HG02981 (cell line): ENCODE results near the gene ATP5F1D.

ENCODE experiments used
- ATAC-seq: cut with Tn5 transposase; IDR thresholded peaks from one replicate; pipeline ENCODE4 v1.9.1; 2021; ENCODE audit warnings: mild to moderate bottlenecking, moderate library complexity; ENCODE audit not compliant: unreplicated experiment

Gene ATP5F1D

DNA sequence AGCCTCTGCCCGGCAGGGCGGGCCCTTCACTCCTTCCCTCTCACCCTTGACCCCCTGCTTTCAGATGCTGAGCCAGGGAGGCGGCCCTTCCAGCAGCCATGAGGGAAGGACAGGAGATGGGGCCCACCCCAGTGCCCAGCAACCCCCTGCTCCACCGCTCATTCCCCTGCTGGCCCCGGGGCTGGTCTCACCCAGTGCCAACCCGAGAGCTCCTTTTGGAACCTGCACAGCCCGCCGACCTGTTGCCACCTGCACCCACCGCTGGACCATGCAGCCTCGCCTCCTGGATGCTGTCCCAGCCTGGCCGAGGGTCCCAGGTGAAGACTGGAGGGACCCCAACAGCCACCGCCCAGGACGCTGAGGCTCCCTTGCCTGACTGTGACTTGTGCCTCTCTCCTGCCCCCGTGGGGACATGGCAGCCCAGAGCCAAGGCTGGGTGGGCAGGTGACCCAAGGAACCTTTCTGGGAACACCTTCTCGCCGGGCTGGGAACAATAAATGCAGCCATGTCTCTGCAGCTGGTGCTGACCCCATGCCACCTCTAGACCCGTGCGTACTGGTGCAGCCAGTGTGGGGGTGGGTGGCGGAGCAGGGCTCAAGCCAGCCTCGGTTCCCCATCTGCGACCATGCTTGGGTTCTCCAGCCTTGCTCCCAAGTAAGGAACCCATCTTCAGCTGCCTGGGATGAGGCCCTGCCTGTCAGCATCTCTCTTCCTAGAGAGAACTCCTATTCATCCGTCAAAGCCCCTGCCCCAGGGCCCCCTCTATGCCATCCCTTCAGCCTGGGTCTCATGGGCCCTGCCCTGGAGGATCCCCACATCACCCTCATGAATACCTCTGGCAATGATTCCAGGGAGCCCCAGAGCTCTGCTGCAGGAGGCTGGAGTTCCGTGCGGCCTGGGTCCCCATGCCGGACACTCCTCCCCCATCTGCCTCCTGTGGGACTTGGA, 37.4 kb downstream of the ATP5F1D start:
- ATAC-seq, result no peak

DNA sequence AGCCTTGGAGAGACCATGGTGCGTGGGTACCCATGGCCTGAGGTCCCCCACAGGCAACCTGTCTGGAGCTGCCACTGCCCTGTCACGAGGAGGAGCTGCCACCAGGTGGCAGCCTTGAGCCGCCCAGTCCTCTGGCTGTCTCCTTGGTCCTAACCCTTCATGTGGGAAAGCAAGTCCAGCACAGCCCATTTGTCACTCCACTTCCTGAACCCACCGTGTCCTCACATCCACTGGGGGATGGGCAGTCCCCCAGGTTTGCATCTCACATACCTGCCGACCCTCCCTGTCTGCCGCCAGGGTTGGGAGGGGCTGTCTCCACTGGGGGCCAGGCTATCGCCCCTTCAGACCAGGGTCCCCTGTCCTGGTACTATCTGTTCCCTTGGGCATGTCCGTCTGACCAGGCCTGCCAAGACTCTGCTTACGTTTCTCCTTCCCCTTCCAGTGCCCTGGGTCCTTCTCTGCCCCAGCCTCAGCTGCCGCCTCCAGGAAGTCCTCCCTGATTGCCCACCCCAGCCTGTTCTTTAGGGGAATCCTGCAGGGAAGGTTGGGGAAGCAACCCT, 38.3 kb downstream of the ATP5F1D start:
- ATAC-seq, result no peak

DNA sequence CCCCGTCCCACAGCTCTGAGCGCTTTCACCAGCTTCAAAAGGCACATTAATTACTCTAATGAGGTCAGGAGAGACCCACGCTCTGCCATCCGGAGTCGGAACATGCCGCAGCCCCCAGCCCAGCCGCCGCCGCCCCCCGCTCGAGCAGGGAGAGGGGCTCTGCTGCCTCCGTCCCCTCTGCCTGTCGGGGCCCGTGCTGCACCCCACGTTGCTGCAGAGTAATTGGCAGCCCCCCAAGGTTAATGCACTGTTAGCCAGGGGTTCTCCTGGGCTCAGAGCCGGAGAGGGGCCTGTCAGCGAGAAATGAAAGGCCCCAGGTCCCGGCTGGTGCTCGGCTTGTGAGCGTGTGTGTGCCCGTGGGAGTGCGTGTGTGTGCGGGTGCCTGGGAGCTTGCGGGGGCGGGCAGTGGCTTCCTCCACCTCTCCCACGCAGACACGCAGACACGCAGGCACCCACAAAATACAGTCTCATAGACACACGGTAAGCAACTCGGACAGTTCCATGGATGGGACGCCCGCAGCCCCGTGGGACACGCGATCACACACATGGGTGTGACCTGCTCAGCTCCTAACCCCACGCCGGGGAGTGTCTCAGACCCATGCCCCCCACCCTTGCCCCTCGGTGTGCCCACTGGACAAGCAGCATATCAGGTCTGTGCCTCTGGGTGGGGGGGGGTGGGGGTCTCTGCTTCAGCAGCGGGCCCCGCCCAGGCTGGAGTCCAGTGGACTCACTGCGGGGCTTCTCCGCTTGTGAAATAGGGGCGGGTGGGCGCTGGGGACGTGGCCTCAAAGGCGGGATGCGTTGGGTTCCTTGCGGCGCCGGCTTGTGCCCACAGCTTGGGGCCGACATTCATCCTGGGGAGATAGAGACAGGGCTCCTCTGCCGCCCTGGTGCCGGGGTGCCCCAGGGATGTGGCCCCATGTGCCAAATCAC, 39.4 kb downstream of the ATP5F1D start:
- ATAC-seq, result no peak

DNA sequence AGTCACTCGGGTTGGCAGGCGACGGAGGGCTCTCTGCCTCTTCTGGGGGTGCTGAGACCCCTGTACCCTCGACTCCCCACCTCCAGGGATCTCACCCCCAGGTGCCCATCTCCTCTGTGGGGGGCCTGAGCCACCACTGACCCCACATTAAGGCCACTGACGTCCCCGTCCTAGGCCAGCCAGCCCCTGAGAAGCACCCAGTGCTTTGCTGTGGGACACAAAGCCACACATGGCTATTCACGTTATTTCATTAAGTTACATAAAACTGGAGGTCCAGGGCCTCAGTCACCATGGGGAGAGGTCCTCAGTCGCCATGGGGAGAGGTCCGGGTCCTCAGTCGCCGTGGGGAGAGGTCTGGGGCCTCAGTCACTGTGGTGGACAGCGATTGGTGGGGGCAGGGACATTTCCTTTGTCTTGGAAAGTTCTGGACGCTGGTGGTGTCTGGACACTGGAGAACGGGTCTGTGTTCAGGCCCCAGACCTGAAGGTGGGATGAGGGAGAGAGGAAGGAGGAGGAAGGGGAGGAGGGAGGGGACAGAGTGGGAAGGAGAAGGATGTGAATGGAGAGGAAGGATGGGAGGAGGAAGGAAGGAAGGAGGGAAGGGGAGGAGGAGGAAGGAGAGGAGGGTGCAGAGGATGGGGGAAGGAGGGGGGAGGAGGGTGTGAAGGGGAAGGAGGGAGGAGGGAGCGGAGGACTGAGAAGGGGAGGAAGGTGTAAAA, 40.2 kb downstream of the ATP5F1D start:
- no peak for ATAC-seq

DNA sequence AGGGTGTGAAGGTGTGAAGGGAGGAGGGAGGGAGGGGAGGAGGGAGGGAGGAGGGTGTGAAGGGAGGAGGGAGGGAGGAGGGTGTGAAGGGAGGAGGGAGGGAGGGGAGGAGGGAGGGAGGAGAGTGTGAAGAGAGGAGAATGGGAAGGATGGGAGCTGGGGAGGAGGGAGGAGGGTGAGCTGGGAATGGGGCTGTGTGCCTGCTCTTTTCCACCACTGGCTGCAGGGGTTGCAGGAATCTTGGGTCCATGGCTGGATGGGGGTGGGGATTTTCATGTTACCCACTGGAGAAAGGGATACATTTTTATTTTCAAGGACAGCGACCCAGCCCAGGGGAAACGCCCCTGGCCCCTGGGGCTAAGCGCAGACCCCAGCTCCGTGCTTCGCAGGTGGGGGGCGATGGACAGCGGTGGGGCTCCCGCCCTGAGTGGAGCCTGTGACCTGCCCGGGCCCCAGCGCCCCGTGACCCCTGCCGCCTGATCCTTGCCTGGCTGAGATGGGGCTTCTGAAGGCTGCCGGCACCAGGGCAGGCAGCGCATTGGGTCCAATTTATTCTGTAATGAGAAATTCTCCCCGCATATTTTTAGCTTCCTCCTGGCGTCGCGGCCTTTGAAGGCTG, 41.1 kb downstream of the ATP5F1D start:
- no peak for ATAC-seq

DNA sequence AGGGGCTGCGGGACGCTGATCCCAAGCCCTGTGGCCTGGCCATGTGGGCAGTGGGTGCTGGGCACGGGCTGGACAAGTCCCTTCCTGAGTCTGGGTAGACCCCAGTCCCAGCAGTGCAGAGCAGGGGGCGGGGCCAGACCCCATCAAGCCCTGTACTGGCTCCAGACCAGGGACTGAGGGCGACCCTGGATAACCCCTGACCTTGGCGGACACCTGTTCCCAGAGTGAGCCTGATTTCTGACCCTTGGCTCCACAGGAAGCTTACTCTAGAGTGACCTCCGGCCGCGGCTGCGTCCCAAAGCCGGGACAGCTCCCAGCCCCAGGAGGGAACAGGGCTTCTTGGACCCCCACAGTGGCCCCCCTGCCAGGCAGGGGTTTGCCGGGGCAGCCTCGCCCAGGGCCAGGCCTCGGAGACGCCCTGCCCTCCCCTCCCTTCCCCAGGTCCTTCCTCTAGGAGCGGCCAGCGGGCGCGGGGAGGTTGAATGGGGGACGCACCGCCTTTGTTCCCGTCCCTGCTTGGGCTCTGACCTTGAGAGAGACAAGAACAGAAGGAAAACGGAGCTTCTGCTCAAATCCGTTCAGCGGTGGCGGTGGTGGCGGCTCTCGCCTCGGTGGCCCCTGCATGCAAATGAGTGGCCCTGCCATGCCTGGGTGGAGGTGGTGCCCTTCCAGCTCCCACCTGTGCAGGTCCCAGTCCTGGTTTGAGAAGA, 41.8 kb downstream of the ATP5F1D start:
- no peak for ATAC-seq

DNA sequence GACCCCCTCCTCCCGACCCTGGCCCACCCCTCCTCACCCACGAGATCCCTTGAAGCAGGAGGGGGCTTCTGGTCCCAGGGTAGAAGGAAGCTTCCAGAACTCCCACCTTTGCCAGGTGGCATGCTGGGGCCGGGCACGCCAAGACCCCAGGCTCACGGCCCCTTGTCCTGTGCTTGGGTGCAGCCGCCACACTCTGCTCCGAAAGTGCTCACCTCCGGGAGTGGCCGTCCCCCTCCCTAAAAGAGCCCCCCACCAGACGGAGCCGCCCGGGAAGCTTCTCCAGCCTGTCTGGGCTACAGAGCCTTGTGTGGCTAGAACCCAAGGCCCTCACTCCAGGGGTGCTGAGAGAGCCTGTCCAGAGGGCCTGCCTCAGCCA, 42.4 kb downstream of the ATP5F1D start:
- ATAC-seq, result no peak

DNA sequence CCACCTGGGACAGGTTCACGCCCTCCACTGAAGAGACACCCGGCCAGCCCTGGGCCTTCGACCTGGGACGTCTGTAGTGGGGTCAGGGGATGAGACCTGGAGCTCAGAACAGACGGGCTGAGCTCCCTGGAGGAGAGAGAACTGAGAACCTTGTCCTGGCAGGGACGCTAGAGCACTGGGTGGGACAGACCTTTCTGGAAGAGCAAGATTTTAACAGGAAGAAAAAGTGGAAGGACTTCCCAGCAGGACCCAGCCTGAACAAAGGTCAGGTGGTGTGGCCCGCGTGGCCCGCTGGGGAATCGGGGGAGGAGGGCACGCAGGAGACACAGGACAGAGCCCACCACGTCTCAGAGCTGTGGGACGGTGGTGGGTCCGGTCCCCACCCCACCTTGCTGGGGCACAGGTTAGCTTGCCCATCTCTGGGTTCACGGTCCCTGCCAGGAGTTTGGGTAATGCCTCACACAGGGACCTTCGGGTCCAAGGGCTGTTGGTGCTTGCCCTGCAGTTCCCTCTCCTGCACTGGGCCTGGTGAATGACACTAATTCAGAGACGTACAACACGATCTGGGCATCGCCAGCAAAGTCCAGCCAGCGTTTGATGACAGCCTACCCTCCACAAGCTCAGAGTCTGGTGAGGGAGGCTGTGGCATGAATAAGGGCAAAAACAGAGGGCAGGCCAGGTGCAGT, 42.9 kb downstream of the ATP5F1D start:
- no peak for ATAC-seq

DNA sequence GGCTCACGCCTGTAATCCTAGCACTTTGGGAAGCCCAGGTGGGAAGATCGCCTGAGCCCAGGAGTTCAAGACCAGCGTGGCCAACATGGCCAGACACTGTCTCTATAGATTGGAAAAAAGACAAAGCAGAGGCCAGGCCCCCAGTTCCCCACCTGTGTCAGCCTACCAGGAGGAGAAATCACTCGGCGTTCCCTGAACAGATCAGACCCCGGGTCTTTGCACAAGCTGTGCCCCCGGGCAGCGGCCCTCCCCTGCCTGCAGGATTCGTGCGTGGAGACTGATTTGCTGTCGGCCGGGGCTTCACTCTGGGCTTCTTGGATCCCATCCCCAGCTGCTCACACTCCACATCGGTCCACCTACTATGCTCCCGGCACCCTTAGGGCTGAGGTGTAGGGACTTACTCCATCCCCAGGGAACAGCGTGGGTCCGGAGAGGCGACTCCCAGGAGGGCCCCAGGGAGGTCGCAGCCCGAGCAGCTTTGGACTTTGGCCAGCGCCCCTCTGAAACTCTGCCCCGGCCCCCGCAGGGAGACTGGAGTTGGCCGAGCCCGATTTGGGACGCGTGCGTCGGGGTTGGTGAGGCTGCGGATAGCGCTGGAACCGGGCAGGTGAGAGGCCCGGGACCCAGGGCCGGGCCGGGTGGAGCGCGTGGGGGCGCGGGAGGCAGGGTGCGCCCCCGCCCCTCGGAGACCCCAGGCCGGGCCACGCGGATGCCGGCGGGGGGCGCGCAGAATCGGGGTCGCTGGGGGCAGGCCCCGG, 43.6 kb downstream of the ATP5F1D start:
- no peak for ATAC-seq

DNA sequence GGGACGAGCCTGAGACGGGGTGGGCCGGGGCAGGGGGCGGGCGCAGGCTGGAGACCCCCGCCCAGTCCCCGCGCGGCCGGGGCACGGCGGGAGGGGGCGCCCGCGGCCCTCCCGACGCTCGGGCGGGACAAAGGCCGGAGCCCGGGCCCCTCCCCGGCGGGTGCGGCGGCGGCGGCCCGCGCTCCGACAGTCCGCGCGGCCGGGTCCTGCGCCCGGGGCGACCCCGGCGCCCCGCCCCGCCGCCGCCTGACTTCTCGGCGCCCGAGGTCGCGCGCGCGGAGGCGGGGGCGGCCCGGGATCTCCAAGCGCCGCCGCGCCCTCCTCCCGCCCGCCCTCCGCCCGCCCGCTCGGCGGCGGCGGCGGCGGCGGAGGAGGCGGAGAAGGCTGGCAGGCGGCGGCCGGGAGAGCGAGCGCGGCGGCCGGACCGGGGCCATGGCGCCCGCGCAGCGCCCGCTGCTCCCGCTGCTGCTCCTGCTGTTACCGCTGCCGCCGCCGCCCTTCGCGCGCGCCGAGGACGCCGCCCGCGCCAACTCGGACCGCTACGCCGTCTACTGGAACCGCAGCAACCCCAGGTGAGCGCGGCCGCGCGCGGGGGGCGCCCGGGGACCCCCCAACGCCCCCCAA, 44.3 kb downstream of the ATP5F1D start, which contains the start of gene EFNA2:
EFNA2 (plus strand) TSS at position 137 of the 624 bp plus-strand sequence; CDS start at position 433, 296 bp downstream.
- no peak for ATAC-seq

DNA sequence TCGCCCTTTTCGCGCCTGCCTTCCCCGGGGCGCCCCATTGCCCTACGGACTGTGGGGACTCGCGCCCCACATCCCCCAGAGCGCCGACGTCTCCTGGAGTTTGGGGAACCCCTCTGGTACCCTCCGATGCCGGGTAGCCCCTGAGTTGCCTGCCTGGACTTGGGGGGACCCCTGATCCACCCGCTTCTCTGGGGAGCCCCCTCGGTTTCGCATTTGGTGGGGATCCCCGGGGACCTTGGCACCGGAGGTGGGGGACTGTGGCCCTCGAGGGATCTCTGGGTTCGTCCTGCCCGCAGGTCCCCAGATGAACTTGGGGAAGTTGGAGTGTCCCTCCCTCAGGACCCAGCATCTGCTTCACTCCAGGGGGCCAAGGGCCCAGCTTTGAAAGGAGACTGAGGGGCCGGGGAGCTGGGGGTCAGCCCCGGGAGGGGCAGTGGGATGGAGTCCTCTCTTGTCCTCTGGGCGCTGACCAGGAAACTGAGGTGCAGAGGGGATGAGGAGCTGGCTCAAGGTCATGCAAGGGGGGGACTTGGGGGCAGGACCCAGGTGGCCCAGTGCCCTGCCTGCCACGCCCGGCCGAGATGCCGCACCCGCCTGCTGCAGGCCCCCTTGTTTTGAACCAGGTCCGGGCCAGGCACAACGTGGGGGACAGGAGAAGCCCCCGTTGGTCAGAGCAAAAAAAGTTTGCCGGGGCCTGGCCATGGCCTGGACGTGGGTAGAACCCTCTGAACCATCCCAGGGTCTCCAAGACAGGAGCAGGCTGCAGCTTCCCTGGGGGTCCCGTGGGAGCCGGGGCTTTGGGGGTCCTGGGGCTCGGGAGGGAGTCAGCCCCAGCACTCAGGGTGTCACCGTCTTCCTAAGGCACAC, 45.2 kb downstream of the ATP5F1D start:
- no peak for ATAC-seq

DNA sequence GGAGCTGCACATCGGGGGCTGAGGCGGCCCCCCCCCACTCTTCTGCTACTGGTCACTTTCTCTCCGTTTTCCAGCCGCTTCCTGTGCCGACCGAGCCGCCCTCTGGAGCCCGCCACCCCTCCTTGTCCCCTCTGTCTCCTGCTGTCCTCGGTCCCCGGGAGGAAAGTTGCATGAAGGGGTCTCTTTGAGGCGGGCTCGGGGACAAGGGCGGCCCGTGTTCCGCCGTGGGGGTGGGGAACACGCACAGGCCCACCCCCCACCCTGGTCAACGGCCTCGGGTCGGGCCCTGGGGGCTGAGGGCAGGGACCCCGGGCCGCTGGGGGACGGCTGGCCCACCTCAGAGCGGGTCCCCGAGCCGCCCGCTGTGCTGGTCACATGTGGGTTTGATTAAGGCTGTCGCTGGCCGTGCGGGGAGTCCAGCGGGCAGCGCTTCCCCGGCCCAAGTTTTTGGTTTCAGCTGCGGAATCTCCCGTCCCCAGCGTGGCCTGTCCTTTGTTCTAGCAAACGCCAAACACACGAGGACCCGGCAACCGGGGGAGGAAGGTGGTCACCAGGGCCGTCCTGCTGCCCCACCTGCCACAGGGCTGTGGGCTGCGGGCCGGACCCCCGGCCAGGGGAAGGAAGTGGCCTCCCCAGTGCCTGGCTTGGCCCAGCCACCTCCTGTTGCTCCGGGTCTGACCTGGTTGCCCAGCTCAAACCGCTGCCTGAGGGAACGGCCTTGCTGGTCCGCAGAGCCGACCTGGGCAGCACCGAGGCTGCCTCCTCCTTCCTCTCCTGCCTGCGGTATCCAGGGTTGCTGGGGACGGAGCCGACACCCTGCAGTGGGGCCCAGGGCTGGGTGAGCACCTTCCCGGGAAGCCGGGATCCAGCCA, 46.0 kb downstream of the ATP5F1D start:
- ATAC-seq, result no peak

DNA sequence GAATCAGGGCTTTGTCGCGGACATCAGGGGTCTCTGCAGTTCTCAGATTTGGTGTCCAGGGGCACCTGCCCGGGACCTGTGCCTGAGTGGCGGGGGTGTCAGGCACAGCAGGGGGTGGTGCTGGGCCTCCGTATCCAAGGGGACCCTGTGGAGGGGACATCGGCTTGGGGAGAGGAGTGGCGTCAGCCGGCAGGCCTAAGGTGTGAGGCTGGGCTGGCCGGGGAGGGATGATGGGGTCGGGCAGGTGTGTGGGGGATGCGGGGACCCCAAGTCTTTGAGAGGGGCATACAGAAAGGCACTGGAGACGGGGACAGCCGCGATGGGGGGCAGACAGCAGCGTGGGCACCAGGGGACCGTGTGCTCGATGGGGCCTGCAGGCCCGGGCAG, 46.7 kb downstream of the ATP5F1D start:
- ATAC-seq, result no peak

DNA sequence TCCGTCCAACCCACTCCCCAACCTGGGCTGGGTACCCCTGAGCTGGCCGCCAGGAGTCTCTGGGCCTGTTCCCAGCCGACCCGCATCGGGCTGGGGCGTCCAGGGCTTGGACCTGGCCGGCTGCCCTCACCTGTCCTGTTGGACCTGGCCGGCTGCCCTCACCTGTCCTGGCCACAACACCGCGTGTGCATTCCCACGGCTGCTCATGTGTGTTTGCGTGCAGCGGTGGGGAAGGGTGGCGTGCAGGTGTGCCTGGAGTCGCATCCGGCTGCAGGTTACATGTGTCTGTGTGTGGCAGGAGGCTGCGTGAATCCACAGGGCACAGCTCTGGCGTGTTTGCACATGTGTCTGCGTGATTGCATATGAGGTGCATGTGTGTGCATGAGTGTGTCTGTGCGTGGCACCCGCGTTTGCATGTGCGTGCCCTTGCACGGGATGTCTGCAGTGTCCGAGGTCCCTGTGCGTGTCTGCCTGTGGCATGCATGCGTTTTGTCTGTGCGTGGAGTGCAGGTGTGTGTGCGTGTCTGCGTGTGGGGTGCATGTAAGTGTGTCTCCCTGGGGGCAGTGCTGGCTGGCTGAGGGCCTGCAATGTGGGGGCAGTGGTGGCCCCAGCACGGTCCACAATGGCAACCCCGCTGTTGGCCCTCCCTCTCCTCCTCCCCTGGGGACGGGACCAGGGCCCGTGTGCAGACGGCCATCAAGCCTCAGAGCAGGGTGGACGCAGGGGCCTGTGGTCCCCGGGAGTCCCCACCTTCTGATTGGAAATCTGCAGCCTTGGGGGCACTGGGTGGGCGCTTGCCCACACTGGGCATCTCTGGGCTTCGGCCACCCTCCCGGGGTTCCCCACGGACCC, 47.5 kb downstream of the ATP5F1D start:
- no peak for ATAC-seq

DNA sequence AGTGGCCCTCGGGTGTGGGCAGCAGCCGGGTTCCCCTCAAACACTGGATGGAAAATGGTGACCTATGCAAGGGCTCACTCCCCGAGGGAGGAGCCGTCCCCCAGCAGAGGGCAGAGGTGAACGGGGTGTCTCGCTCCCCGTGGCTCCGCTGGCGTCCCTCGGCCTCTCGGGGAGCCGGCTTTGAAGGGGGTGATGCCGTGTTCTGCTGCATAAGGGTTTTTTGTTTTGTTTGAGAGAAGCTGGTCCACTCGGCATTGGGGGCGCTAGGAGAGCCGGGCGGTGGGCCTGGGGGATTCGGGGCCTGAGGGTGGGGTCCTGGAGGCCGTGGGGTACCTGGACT, 48.1 kb downstream of the ATP5F1D start:
- no peak for ATAC-seq
